HG03457 (cell line): ENCODE measurements around the gene POLR2E.

Source experiments
- ATAC-seq: cut with Tn5 transposase; IDR thresholded peaks from one replicate; pipeline ENCODE4 v1.9.1; 2021; ENCODE audit warnings: moderate number of reproducible peaks; ENCODE audit not compliant: unreplicated experiment

POLR2E gene

DNA sequence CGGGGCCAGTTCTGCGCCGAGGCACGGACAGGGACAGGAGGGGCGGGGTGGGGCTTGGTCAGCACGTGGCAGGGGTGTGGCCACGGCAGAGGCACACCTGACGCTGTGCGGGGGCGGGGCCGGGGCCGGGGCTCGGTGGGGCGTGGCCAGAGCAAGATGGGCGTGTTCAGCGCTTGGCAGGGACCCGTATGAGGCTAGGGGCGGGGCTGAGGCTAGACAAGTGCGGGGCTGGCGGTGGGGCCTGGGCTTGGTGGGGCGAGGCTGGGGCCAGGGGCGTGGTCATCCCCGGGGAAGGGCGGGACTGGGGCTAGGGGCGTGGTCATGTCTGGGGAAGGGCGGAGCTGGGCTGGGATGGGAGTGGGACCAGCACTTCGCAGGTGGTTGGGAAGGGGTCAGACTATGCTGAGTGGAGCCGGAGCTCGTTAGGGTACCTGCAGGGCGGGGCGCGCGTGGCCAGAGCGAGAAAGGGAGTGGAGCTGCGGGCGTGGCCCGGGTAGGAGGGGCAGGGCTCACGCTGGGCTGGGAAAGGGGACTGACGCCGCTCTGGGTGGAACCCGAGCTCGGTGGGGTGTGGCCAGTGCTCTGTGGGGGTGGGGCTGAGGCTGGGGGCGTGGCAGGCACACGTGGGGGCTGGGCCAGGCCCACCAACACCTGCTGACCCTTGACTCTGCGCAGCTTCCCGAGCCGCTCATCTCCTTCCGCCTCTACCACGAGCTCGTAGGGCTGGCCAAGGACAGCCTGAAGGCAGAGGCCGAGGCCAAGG lies 12.8 kb downstream of the POLR2E start:
- ATAC-seq: no peak

DNA sequence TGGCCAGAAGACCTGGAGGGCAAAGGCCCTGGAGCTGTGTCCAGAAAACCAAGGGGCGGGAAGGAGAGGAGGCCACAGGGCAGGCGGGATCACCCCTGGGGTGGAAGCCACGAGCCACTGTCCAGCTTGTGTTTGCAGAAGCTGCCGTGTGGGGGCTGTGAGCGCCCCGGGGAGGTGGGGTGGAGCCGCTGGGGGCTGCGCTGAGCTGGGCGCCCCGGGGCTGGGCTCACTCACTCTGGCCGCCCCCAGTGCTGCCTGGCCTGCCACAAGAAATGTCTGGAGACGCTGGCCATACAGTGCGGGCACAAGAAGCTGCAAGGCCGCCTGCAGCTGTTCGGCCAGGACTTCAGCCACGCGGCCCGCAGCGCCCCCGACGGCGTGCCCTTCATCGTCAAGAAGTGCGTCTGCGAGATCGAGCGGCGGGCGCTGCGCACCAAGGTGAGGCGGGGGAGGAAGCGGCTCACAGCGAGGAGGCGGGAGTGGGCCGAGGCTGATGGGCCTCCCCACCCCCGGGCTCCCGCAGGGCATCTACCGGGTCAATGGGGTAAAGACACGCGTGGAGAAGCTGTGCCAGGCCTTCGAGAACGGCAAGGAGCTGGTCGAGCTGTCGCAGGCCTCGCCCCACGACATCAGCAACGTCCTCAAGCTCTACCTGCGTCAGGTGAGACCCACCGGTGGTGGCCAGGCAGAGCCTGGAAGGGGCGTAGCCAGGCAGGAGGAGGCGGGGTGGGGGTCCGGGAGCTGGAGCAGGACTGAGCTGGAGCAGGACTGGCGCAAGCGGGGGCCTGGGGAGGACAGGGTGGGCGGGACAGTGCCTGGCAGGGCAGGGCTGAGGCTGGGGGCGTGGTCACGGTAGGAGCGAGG lies 13.6 kb downstream of the POLR2E start:
- ATAC-seq: no peak

DNA sequence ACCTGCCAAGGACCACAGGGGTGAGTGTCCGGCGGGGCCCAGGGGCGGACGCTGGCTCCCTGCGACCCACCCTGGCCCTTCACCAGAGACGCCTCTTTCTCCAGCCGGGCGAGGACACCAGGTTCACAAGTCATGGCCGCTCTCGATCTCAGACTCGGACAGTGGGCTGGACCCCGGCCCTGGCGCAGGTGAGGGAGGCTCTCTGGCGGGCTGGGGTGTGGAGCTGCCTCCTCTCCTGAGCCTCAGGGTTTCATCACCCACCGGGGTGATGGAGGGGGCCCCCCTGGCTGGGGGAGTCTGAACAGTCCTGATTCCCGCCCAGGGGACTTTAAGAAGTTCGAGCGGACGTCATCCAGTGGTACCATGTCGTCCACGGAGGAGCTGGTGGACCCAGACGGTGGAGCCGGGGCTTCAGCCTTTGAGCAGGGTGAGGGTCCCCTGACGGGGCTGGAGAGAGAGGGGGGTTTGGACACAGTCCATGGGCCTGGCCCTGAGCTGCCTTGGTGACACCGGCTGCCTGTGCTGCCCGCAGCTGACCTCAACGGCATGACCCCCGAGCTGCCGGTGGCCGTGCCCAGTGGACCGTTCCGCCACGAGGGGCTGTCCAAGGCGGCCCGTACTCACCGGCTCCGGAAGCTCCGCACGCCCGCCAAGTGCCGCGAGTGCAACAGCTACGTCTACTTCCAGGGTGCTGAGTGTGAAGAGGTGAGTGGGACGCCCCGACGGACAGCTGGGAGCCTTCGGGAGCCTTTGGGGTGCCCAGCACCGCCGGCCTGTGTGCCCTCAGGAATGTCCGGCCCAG lies 14.6 kb downstream of the POLR2E start:
- no peak for ATAC-seq

DNA sequence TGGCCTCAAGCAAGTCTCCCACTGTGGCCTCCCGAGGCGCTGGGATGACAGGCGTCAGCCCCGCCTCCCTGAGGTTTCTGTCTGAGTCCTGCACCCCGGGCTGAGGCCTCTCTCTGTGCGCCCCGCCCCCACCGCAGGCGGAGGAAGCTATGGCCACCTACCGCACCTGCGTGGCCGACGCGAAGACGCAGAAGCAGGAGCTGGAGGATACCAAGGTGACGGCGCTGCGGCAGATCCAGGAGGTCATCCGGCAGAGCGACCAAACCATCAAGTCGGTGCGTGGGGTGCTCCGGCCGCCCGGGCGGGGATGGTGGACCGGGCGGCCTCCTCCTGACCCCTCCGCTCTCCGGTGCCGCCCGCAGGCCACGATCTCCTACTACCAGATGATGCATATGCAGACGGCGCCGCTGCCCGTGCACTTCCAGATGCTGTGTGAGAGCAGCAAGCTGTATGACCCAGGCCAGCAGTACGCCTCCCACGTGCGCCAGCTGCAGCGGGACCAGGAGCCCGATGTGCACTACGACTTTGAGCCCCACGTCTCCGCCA lies 15.5 kb downstream of the POLR2E start:
- no peak for ATAC-seq

DNA sequence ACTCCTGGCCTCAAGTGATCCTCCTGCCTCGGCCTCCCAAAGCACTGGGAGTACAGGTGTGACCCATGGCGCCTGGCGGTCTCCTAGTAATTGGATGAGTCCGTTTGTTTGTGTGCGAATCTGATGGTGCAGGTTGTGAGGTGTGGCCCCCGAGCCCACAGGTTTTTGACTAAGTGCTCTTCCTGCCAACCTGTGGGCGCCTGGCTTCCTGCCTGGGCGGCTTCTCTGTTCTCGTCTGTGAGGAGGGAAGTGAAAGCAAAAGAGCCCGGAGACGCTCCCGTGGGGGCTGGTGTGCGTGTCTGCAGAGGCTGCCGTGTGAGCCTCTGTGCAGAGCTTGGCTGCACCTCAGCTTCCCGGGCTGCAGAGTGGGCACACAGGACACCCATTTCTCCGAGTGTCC lies 18.2 kb downstream of the POLR2E start:
- ATAC-seq: peak; percentile 44

DNA sequence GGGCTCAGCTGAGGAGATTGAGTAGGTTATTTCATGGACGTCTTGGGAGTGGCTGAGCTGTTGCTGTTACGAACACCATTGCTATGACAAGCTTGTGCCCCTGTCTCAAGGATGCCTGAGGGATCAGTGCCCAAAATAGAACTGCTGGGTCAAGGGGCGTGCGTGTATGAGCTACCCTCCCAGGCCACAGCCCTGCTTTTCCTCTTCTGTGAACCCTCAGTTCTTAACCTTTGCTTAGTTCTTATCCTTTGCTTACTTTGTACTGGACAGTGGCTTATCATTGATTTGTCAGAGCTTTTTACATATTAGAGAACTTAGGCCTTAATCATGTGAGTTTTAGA lies 19.2 kb downstream of the POLR2E start:
- no peak for ATAC-seq

DNA sequence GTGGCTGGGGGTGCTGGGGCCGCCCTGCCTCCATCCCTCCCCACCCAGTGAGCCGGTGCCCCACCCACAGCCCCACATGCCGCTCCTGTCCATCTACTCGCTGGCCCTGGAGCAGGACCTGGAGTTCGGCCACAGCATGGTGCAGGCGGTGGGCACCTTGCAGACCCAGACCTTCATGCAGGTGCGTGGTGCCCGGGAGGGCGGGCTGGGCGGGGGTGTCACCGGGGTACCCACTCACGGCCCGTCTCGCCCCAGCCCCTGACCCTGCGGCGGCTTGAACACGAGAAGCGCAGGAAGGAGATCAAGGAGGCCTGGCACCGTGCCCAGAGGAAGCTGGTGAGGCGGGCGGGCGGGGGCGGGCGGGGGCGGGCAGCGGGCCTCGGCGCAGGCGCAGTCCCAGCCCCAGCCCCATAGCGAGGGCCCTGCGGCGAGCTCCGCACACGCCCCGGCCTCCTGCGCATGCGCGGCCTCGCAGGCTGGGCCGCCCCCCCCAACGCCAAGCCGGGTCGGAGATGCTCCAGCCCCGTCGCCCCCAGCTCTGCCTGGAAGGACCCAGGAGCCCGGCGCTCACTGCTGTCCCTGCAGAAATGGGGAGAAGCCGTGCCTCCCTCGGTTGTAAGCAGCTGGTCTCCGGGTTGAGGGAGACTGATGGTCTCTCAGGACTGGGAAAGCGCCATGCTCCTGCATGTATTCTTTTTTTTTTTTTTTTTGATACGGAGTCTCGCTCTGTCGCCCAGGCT lies 20.5 kb downstream of the POLR2E start:
- no peak for ATAC-seq

DNA sequence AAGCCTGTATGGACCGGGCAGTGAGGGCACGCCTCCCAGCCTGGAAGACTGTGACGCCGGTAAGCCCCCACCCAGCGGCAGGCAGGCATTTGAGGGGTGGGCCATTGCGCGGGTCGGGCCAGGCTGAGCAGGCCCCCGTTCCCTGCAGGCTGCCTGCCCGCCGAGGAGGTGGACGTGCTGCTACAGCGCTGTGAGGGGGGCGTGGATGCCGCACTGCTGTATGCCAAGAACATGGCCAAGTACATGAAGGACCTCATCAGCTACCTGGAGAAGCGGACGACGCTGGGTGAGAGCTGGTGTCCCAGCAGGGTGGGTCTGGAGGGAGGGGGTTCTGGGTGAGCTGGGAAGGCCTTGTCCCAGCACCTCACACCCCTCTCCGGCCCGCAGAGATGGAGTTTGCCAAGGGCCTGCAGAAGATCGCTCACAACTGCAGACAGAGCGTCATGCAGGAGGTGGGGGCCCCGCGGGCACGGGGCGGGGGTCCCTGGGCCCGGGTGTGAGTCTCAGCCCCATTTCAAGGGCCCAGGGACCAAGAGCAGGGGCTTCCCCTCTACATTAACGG lies 21.1 kb downstream of the POLR2E start:
- no peak for ATAC-seq

DNA sequence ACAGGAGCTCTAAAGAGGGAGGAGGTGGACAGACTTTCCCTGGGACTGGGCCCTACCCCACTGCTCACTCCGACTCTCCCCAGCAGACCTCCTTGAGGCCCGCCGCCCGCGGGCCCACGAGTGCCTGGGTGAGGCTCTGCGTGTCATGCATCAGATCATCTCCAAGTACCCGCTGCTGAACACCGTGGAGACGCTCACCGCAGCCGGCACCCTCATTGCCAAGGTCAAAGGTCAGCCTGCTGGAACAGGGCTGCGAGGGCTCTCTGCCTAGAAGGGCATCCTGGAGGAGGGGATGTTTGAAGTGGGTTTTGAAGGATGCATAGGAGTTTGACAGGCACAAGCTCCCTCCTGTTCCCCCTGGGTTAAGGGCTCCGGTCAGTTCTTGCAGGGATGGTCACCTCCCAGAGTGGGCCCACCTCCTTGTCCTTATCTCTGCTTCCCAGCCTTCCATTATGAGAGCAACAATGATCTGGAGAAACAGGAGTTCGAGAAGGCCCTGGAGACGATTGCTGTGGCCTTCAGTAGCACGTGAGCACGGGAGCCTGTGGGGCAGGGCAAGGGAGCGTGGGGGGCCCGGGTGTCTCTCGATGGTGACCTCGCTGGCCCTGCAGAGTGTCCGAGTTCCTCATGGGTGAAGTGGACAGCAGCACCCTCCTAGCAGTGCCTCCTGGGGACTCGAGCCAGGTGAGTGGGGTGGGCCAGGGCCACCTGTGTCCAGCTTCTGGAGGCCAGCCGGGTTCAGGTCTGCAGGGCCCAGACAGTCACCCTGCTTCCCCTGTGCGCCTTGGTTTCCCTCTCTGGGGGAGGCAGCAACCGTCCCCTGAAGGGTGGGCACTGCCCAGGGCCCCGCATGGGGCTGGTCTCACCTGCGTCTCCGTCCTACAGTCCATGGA lies 21.9 kb downstream of the POLR2E start:
- no peak for ATAC-seq

DNA sequence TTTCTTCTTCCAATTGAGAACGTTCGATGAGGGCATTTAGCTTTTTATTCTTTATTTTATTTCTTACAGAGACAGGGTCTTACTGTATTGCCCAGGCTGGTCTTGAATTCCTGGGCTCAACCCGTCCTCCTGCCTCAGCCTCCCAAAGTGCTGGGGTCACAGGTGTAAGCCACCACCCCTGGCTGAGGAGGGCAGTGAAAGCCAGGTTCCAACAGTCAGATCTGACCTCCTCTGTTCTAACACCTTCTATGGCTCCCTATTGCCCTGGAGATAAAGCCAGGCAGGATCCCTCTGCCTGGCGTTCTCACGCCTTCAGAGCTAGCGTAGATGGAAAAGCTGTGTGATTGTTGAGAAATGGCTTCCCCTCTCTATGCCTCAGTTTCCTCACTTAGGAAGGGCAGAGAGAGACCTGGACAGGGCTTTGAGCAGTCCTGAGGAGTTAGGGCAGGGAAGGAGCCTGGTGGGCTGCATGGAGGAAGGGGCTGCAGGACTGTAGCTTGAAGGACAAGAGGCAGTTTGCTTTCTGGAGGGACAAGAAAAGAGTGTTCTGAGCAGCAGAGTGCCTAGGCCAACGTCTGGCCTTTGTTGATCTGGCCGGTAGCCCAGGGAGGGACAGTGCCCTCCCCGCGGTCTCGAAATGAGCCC lies 22.7 kb downstream of the POLR2E start:
- ATAC-seq: no peak

DNA sequence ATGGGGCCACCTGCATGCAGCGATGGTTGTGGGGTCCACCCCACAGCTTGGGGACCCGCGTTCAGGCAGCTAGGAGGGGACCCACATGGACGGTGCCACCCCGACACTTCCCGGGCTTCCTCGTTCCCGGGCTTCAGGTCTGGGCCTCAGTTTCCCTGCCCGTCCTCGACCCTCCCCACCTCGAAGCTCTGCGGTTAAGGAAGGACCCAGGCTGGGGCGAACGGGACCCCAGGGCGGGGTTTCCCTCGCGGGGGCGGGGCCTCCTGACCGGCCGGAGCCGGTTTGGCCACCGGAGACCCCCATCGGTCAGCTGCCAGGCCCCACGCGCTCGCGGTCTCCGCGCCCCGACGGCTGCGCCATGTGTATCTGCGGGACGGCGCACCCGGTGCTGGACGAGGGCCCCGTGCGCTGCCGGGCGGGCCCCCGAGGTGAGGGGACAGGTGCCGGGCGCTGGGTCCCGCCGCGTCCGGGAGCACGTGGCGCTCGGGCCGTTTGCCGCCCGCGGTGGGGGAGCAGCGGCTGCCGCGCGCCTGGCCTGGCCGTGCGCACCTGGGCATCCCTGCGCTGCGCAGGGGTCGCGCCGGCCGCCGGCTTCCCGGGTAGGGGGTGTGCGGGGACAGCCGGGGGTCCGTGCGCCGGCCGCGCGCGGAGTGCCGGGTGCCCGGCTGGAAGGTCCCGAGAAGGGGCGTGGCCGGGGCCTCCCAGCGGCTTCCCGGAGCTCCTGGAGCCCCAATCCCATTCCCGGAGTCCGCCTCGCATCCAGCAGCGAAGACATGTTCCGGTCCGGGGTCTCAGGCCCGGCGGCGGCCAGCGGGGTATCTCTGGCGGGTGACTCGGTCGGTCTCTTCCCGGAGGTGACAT lies 24.0 kb downstream of the POLR2E start:
- ATAC-seq: no peak

DNA sequence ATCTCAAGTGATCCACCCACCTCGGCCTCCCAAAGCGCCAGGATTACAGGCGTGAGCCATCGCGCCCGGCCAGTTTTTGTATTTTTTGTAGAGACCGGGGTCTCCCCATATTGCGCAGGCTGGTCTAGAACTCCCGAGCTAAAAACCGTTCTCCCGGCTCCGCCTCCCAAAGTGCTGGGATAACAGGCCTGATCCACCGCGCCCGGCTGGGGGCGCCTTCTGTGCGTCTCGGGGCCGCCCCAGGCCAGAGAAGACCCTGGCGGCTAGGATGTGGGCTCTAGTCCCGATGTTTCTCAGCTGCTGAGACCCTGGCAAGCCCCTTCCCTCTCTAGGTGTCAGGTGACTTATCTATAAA lies 24.6 kb downstream of the POLR2E start:
- no peak for ATAC-seq

DNA sequence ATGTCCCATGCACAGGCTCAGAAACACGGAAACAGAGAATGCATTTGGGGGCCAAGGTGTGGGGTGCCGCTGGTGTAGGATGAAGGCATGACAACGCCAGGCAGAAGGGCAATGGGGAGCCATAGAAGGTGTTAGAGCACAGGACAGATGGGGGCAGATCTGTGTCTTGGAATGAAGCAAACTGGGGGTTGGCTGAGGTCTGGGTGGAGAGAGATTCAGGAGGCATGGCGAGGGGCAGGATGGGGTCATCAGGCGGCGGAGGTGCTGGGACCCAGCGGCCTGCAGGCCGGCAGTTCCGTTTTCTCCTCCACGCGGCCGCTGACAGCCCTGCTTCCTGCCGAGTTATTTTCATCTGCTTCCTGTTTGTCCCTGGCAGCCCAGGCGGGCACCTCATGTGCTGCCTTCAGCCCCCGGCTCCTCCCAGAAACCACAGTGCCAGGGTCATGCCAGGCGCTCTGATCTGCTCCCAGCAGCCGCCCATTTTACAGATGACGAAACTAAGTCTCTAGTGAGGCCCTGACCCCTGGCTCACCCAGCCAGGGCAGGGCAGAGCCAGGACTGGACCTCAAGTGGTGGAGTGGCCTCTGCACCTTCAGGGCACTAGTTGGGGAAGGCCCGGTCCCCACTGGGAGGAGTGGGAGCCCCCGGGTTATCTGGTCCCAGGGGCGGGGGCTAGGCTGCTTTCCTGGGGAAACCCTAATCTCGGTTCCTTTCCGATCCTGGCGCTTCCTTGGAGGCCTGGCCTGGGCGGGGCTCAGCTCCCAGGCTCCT lies 26.0 kb downstream of the POLR2E start:
- no peak for ATAC-seq

DNA sequence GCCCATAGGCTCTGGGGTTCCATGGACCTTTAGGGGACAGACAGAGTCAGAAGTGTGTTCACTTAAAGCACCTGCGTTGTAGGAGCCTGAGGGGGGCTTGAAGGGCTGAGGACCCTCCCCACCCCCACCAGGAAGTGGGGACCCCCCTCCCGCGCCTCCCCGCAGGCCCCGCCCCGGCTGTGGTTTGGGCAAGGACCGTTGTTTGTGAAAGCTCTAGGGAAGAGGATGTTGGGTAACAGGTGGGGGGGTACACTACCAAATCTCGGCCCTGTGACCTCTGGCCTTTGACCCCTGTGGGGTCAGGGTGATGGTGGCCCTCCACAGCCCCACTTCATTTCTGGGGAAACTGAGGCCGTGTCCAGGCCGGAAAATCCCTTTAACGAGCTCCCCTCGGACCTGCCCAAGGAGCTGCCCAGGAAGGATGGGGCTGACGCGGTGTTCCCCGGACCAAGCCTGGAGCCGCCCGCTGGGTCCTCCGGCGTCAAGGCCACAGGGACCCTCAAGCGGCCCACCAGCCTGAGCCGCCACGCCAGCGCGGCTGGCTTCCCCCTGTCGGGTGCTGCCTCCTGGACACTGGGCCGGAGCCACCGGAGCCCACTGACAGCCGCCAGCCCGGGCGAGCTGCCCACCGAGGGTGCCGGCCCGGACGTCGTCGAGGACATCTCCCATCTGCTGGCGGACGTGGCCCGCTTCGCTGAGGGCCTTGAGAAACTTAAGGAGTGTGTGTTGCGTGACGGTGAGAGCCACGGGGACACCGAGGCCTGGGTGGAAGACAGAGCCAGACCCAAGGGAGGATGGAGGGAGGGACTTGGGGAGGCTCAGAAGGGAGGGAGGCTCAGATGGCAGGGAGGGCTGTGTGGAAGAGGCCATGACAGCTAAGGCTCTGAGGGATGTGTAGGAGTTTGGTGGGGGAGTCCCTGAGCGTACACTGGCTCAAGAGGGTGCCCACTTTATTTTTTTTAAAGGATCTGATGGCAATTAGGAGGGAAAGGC lies 26.9 kb downstream of the POLR2E start:
- no peak for ATAC-seq

DNA sequence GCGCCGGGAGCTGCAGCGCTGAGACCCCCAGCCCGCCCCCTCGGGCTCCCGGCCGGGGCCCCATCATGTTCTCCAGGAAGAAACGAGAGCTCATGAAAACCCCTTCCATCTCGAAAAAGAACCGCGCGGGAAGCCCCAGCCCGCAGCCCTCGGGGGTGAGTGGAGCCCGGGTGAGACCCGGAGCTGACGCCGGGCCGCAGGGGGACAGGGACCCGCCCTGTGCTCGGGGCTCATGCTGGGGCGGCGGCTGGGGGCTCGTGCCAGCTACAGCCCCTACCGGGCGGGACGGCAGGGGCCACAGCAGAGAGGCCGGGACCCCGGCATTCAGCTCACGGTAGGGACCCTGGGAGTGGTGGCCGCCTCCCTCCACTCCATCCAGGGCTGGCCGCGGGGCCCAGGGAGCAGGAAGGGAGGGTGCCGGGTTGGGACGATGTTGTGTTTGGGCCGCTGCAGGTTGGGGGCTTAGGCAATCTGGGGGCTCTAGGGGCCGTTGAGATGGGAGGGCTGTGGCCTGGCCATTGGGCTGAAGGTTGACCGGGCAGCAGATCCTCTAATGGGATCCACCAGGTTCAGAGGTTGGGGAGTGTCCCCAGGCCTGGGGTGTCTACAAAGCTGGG lies 27.7 kb downstream of the POLR2E start:
- no peak for ATAC-seq
